ENCODE measurements around the gene IFNL4. TPM values are rescaled to one million over a fixed set of nuclear protein-coding genes. Genes with fewer than 3 reads are reported as not detected.

The IFNL4 gene
- total RNA-seq, 3 donors from 2014 or later, result not detected

GRCh38 chr19:39211731-39212374 lies 36.8 kb downstream of the IFNL4 start:
- no peak for DNase-seq
- no peak for TF ChIP-seq CTCF (IDR thresholded peaks at IDR 0.05)
- no peaks in the 10 kb centered on the region for H3K36me3 ChIP-seq (ENCODE audit: low read depth)
- H3K4me1 ChIP-seq (ENCODE audit: low read depth), result no peaks in the 10 kb centered on the region
- intact Hi-C loops (cut with DNase I, micrococcal nuclease), result no loop called here
- ATAC-seq, result no peak
- no peaks in the 10 kb centered on the region for H3K9me3 ChIP-seq
- no peak overlapping the region for H3K4me3 ChIP-seq

- ATAC-seq, result no peak
- intact Hi-C loops (cut with DNase I, micrococcal nuclease), result no loop called here
- TF ChIP-seq CTCF (IDR thresholded peaks at IDR 0.05), result no peak
- DNase-seq, result no peak
- Histone ChIP-seq H3K4me3 (no peak overlapping the region), H3K9me3 (no peaks in the 10 kb centered on the region), H3K4me1 (ENCODE audit: low read depth) (no peaks in the 10 kb centered on the region), H3K36me3 (ENCODE audit: low read depth) (no peaks in the 10 kb centered on the region)
These were observed 39.5 kb downstream of the IFNL4 start for GRCh38 chr19:39209196-39209595.

GRCh38 chr19:39208175-39208795 lies 40.4 kb downstream of the IFNL4 start:
- H3K36me3 ChIP-seq (ENCODE audit: low read depth), result no peaks in the 10 kb centered on the region
- no peaks in the 10 kb centered on the region for H3K4me1 ChIP-seq (ENCODE audit: low read depth)
- DNase-seq (no peak), ATAC-seq (no peak)
- intact Hi-C loops (cut with DNase I, micrococcal nuclease), result no loop called here
- no peak overlapping the region for H3K4me3 ChIP-seq
- no peaks in the 10 kb centered on the region for H3K9me3 ChIP-seq
- no peak for TF ChIP-seq CTCF (IDR thresholded peaks at IDR 0.05)

GRCh38 chr19:39207293-39207836 lies 41.3 kb downstream of the IFNL4 start:
- no peaks in the 10 kb centered on the region for H3K36me3 ChIP-seq (ENCODE audit: low read depth)
- no peaks in the 10 kb centered on the region for H3K4me1 ChIP-seq (ENCODE audit: low read depth)
- no peak for TF ChIP-seq CTCF (IDR thresholded peaks at IDR 0.05)
- DNase-seq (no peak), ATAC-seq (no peak)
- intact Hi-C loops (cut with DNase I, micrococcal nuclease), result no loop called here
- H3K4me3 ChIP-seq, result no peak overlapping the region
- no peaks in the 10 kb centered on the region for H3K9me3 ChIP-seq

GRCh38 chr19:39206122-39206521 lies 42.5 kb downstream of the IFNL4 start:
- Histone ChIP-seq H3K4me1 (ENCODE audit: low read depth) (no peaks in the 10 kb centered on the region), H3K4me3 (no peak overlapping the region), H3K9me3 (no peaks in the 10 kb centered on the region), H3K36me3 (ENCODE audit: low read depth) (no peaks in the 10 kb centered on the region)
- no peak for TF ChIP-seq CTCF (IDR thresholded peaks at IDR 0.05)
- ATAC-seq (no peak), DNase-seq (no peak)
- intact Hi-C loops (cut with DNase I, micrococcal nuclease), result no loop called here

All from mucosa of descending colon (tissue), 3 donors.